Testis (tissue), 2 donors: Measurements from ENCODE around the gene CBFA2T3.

Source experiments
- POLR2A ChIP-seq: fragments of 450-650 bp; IDR thresholded peaks from one replicate; pipeline ENCODE4 v1.6.1; 2017; ENCODE audit warnings: antibody characterized with exemption, mild to moderate bottlenecking, moderate library complexity
- TF ChIP-seq, protein P1 (sequence below), 3 experiments: fragments of 450-650 bp in 2 of 3; fragments of 200-600 bp in 1 of 3; sonication (generic) in 1 of 3; IDR thresholded peaks; one replicate each; pipeline ENCODE4 v1.5.1; 2016 to 2019; ENCODE audit warnings: antibody characterized with exemption in 3 of 3, mild to moderate bottlenecking in 2 of 3, moderate library complexity in 1 of 3

- no peak for TF ChIP-seq POLR2A
- TF ChIP-seq, protein P1, sequence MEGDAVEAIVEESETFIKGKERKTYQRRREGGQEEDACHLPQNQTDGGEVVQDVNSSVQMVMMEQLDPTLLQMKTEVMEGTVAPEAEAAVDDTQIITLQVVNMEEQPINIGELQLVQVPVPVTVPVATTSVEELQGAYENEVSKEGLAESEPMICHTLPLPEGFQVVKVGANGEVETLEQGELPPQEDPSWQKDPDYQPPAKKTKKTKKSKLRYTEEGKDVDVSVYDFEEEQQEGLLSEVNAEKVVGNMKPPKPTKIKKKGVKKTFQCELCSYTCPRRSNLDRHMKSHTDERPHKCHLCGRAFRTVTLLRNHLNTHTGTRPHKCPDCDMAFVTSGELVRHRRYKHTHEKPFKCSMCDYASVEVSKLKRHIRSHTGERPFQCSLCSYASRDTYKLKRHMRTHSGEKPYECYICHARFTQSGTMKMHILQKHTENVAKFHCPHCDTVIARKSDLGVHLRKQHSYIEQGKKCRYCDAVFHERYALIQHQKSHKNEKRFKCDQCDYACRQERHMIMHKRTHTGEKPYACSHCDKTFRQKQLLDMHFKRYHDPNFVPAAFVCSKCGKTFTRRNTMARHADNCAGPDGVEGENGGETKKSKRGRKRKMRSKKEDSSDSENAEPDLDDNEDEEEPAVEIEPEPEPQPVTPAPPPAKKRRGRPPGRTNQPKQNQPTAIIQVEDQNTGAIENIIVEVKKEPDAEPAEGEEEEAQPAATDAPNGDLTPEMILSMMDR (IDR thresholded peaks at IDR 0.05): no peak
These were observed 4.7 kb downstream of the CBFA2T3 start for GRCh38 chr16:88972349-88972748.
